PC-3 (cell line): Measurements from ENCODE around the gene YTHDF1. TPM values are rescaled to one million over a fixed set of nuclear protein-coding genes. Genes with fewer than 3 reads are reported as not detected.

Experiments
- ATAC-seq: fragments of 200-7000 bp; cut with Tn5 transposase; 2 replicates; pipeline ENCODE4 v1.9.1; 2020; ENCODE audit warnings: mild to moderate bottlenecking, moderate library complexity
- BruUV-seq: library from RNA; stranded (reverse); fragments of 400-500 nt; replicated peaks from 2 replicates; lab custom pipeline; 2021; lab: Mats Ljungman, UMichigan
- CTCF ChIA-PET: fragments of 300-600 bp; sonication (Branson Sonifier 250); formaldehyde crosslinking; loops from one replicate; lab custom pipeline; 2022; ENCODE audit warnings: antibody characterized with exemption; lab: Charles Lee
- POLR2A ChIA-PET: fragments of 300-600 bp; sonication (Branson Sonifier 250); formaldehyde crosslinking; loops from one replicate; lab custom pipeline; 2022; ENCODE audit warnings: antibody characterized with exemption; ENCODE audit not compliant: unreplicated experiment; lab: Charles Lee
- DNase-seq: peaks from one replicate; pipeline ENCODE4 v3.0.0-alpha.2; 2015
- H2AFZ ChIP-seq: fragments of 300-600 bp; sonication (generic); 2 replicates; pipeline ENCODE4 v1.6.0; 2016; ENCODE audit warnings: antibody characterized with exemption, low read length
- H3F3A ChIP-seq: fragments of 300-600 bp; sonication (generic); one replicate; pipeline ENCODE4 v1.6.0; 2017; ENCODE audit warnings: antibody characterized with exemption, low read length, control low read depth, mild to moderate bottlenecking; ENCODE audit not compliant: unreplicated experiment
- H3K27ac ChIP-seq: fragments of 300-600 bp; sonication (generic); 2 replicates; pipeline ENCODE4 v1.5.1; 2016; ENCODE audit warnings: mild to moderate bottlenecking, low read length
- H3K27me3 ChIP-seq: fragments of 300-600 bp; sonication (generic); 2 replicates; pipeline ENCODE4 v1.6.1; 2016; ENCODE audit warnings: low read length, mixed read lengths
- H3K36me3 ChIP-seq: fragments of 300-600 bp; sonication (generic); 2 replicates; pipeline ENCODE4 v1.6.1; 2016; ENCODE audit warnings: low read depth, mixed run types, low read length, mixed read lengths
- H3K4me1 ChIP-seq: fragments of 300-600 bp; sonication (generic); 2 replicates; pipeline ENCODE4 v1.5.1; 2016; ENCODE audit warnings: low read length; ENCODE audit not compliant: insufficient read depth
- H3K4me2 ChIP-seq: fragments of 300-600 bp; sonication (generic); 2 replicates; pipeline ENCODE4 v1.6.0; 2016; ENCODE audit warnings: low read length
- H3K4me3 ChIP-seq: fragments of 300-600 bp; sonication (generic); 2 replicates; pipeline ENCODE4 v1.5.1; 2016; ENCODE audit warnings: mild to moderate bottlenecking, low read length, mixed read lengths
- H3K79me2 ChIP-seq: fragments of 300-600 bp; sonication (generic); 2 replicates; pipeline ENCODE4 v1.6.1; 2017; ENCODE audit warnings: low read length, mixed read lengths
- H3K9ac ChIP-seq: fragments of 300-600 bp; sonication (generic); 2 replicates; pipeline ENCODE4 v1.6.0; 2016; ENCODE audit warnings: mild to moderate bottlenecking, low read length
- H3K9me2 ChIP-seq: fragments of 300-600 bp; sonication (generic); replicated peaks from 2 replicates; pipeline ENCODE4 v1.6.1; 2016; ENCODE audit warnings: mixed run types, low read length, mixed read lengths
- H3K9me3 ChIP-seq: fragments of 300-600 bp; sonication (generic); 2 replicates; pipeline ENCODE4 v1.6.1; 2016; ENCODE audit warnings: low read length, mixed read lengths
- H4K20me1 ChIP-seq: fragments of 300-600 bp; sonication (generic); 2 replicates; pipeline ENCODE4 v1.6.1; 2016; ENCODE audit warnings: low read length, mixed read lengths
- CTCF ChIP-seq: fragments of 300-600 bp; sonication (generic); conservative IDR thresholded peaks from 2 replicates; pipeline ENCODE4 v1.5.1; 2017; ENCODE audit warnings: antibody characterized with exemption, low read depth, mild to moderate bottlenecking, low read length
- EZH2 ChIP-seq: fragments of 300-600 bp; sonication (generic); IDR thresholded peaks from one replicate; pipeline ENCODE4 v1.6.1; 2017; ENCODE audit warnings: antibody characterized with exemption, mild to moderate bottlenecking, low read length; ENCODE audit not compliant: unreplicated experiment
- EZH2phosphoT487 ChIP-seq: fragments of 300-600 bp; sonication (generic); IDR thresholded peaks from 2 replicates; pipeline ENCODE4 v1.6.1; 2018; ENCODE audit warnings: mild to moderate bottlenecking, antibody characterized with exemption, low read length, borderline replicate concordance
- intact Hi-C: fragments of 100-400 bp; cut with micrococcal nuclease; formaldehyde crosslinking; loops from 2 replicates; pipeline ENCODE4 v1.9.0; 2023
- total RNA-seq: library from RNA; depleted of rRNA; stranded (reverse); fragments of >200 nt; gene quantifications from 2 replicates; pipeline ENCODE4 v1.2.3, GENCODE V29; 2014

Gene YTHDF1
- total RNA-seq, 1 experiment from 2014 or later: 30.0 TPM

- Histone ChIP-seq H3K79me2 (no peaks in the 10 kb centered on the region), H3K36me3 (no peaks in the 10 kb centered on the region), H2AFZ (no peak overlapping the region), H3K9me2 (no peaks in the 10 kb centered on the region), H3K27me3 (no peaks in the 10 kb centered on the region), H3K9ac (no peak overlapping the region), H3K27ac (no peak overlapping the region), H3K4me2 (no peak overlapping the region), H3K9me3 (no peaks in the 10 kb centered on the region), H3K4me1 (peaks cover 8% of the 10 kb centered on the region), H3K4me3 (no peak overlapping the region), H3F3A (no peaks in the 10 kb centered on the region), H4K20me1 (no peaks in the 10 kb centered on the region)
- CTCF ChIA-PET: no interaction called here
- DNase-seq (no peak), ATAC-seq (no peak)
- TF ChIP-seq EZH2: no peak
- TF ChIP-seq CTCF: no peak
- TF ChIP-seq EZH2phosphoT487: no peak
- POLR2A ChIA-PET: no interaction called here
- no TSS peak for BruUV-seq
- intact Hi-C loops: no loop called here
These were observed 29.8 kb downstream of the YTHDF1 start for GRCh38 chr20:63186084-63186483.

DNA sequence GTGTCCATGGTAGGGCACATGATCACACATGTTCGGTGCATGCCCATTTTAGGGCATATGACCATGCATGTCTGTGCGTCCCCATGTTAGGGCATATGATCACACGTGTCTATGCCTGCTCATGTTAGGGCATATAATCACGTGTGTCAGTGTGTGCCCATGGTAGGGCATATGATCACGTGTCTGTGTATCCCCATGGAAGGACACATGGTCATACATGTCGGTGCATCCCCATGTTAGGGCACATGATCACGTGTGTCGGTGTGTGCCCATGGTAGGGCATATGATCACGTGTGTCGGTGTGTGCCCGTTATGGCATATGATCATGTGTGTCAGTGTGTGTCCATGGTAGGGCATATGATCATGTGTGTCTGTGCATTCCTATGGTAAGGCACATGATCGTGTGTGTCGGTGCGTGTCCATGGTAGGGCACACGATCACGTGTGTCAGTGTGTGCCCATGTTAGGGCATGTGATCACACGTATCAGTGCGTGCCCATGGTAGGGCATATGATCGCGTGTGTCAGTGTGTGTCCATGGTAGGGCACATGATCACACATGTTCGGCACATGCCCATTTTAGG is 30.6 kb downstream of the YTHDF1 start:
- Histone ChIP-seq H3K27me3 (no peaks in the 10 kb centered on the region), H3K4me2 (no peak overlapping the region), H3K9ac (no peak overlapping the region), H3K4me1 (peaks cover 7% of the 10 kb centered on the region), H3K27ac (no peak overlapping the region), H3K4me3 (no peak overlapping the region), H3K79me2 (no peaks in the 10 kb centered on the region), H2AFZ (no peak overlapping the region), H3K9me3 (no peaks in the 10 kb centered on the region), H3K9me2 (no peaks in the 10 kb centered on the region), H3K36me3 (no peaks in the 10 kb centered on the region), H4K20me1 (no peaks in the 10 kb centered on the region), H3F3A (no peaks in the 10 kb centered on the region)
- BruUV-seq: no TSS peak
- intact Hi-C loops: no loop called here
- POLR2A ChIA-PET: no interaction called here
- TF ChIP-seq EZH2phosphoT487: no peak
- no peak for TF ChIP-seq CTCF
- CTCF ChIA-PET: no interaction called here
- ATAC-seq: no peak
- no peak for DNase-seq

GRCh38 chr20:63183422-63184146 is 32.3 kb downstream of the YTHDF1 start:
- Histone ChIP-seq H3K27me3 (peaks cover 4% of the 10 kb centered on the region), H3K4me1 (peaks cover 7% of the 10 kb centered on the region), H3K27ac (no peak overlapping the region), H3K9me2 (no peaks in the 10 kb centered on the region), H3K4me3 (no peak overlapping the region), H3K36me3 (no peaks in the 10 kb centered on the region), H3K9ac (no peak overlapping the region), H3K4me2 (no peak overlapping the region), H4K20me1 (0 out of 2 replicates have a peak, but pooled peaks cover 6% of the 10 kb centered on the region), H3F3A (no peaks in the 10 kb centered on the region), H3K9me3 (no peaks in the 10 kb centered on the region), H2AFZ (no peak overlapping the region), H3K79me2 (no peaks in the 10 kb centered on the region)
- intact Hi-C loops: loop anchor here (2.0 to 5.0 kb wide), 2 partner anchors 31 to 49 kb away; no protein-coding TSS in a partner anchor
- TF ChIP-seq EZH2: no peak
- peak; percentile 93 for TF ChIP-seq CTCF
- POLR2A ChIA-PET: no interaction called here
- no TSS peak for BruUV-seq
- ATAC-seq (peak; percentile 54), DNase-seq (peak; percentile 64)
- CTCF ChIA-PET: interaction anchor here (0.7 kb wide), 1 partner anchor 66 kb away, joined by 3 read pairs; no protein-coding TSS in a partner anchor
